ENCODE results near the gene RBMS1. TPM values are rescaled to one million over a fixed set of nuclear protein-coding genes. Genes with fewer than 3 reads are reported as not detected.

Gene RBMS1
- total and polyA plus RNA-seq, 2 experiments from 2014 or later, result 55.5 to 94.8 TPM

DNA sequence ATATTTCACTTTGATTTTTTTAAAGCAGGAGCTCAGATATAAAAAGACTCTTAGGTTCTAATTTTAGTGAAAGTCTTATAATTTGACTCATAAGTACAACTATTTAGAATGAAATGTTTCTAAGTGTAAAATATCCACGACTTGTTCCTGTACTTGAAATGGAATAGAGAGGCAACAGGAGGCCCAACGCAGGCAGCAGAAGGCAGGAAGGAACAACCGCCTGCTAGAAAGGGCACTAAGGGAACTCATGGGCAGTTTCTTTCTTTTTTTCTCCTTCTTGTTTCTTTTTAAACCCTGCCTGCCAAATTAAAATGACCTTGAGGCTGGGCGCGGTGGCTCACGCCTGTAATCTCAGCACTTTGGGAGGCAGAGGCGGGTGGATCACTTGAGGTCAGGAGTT, 51.0 kb downstream of the RBMS1 start (continued):
- TF ChIP-seq, protein P1, sequence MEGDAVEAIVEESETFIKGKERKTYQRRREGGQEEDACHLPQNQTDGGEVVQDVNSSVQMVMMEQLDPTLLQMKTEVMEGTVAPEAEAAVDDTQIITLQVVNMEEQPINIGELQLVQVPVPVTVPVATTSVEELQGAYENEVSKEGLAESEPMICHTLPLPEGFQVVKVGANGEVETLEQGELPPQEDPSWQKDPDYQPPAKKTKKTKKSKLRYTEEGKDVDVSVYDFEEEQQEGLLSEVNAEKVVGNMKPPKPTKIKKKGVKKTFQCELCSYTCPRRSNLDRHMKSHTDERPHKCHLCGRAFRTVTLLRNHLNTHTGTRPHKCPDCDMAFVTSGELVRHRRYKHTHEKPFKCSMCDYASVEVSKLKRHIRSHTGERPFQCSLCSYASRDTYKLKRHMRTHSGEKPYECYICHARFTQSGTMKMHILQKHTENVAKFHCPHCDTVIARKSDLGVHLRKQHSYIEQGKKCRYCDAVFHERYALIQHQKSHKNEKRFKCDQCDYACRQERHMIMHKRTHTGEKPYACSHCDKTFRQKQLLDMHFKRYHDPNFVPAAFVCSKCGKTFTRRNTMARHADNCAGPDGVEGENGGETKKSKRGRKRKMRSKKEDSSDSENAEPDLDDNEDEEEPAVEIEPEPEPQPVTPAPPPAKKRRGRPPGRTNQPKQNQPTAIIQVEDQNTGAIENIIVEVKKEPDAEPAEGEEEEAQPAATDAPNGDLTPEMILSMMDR (conservative IDR thresholded peaks at IDR 0.05; ENCODE audit: low read depth in 2 of 2), result no peak
- TF ChIP-seq, protein P2, sequence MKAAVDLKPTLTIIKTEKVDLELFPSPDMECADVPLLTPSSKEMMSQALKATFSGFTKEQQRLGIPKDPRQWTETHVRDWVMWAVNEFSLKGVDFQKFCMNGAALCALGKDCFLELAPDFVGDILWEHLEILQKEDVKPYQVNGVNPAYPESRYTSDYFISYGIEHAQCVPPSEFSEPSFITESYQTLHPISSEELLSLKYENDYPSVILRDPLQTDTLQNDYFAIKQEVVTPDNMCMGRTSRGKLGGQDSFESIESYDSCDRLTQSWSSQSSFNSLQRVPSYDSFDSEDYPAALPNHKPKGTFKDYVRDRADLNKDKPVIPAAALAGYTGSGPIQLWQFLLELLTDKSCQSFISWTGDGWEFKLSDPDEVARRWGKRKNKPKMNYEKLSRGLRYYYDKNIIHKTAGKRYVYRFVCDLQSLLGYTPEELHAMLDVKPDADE (IDR thresholded peaks at IDR 0.05), result no peak

DNA sequence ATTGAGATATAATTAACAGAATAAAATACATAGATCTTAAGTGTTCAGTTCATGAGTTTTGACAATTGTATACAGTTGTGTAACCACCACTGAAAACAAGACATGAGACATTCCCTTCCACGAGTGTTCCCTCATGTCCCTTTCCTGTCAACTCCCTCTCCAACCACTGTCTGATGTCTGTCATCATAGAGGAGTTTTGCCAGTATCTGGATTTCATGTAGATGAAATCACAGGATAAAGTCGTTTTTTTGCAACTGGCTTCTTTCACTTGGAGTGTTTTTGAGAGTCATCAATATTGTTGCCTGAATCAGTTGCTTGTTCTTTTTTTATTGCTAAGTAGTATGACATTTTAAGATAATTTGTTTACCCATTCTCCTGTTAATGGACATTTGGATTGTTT, 52.7 kb downstream of the RBMS1 start:
- H3K36me3 ChIP-seq (ENCODE audit: insufficient read depth), result no peaks in the 10 kb centered on the region; the same call in 1 of the 2 replicates
- no peaks in the 10 kb centered on the region; the same call in 1 of the 3 replicates for H3K4me1 Mint-ChIP-seq
- H3K4me2 ChIP-seq, result no peak overlapping the region
- no peak overlapping the region for H3K4me3 ChIP-seq
- no peaks in the 10 kb centered on the region for H3K4me1 ChIP-seq (ENCODE audit: insufficient read depth)
- no peak for ATAC-seq
- H3K9me2 ChIP-seq (ENCODE audit: insufficient read depth), result no peaks in the 10 kb centered on the region
- H3K4me3 Mint-ChIP-seq, result no peak overlapping the region
- H3K27ac Mint-ChIP-seq, result no peak overlapping the region
- H3K27ac ChIP-seq (ENCODE audit: low read depth), result no peak overlapping the region
- H3K9me3 Mint-ChIP-seq, result peaks cover 26% of the 10 kb centered on the region
- peaks cover 58% of the 10 kb centered on the region for H3K79me2 ChIP-seq (replicated peaks; ENCODE audit: insufficient read depth)
- DNase-seq (ENCODE audit: low spot score), result no peak
- peaks cover 3% of the 10 kb centered on the region for H3K27me3 Mint-ChIP-seq (ENCODE audit: insufficient read depth, low read depth, poor library complexity)
- H3K36me3 Mint-ChIP-seq (ENCODE audit: low read depth), result peaks cover 45% of the 10 kb centered on the region
- H3K27me3 ChIP-seq (ENCODE audit: insufficient read depth), result no peaks in the 10 kb centered on the region
- no peaks in the 10 kb centered on the region for H3F3A ChIP-seq (replicated peaks; ENCODE audit: low read depth)
- no peak overlapping the region for H2AFZ ChIP-seq
- H4K20me1 ChIP-seq (replicated peaks; ENCODE audit: insufficient read depth), result no peaks in the 10 kb centered on the region
- TF ChIP-seq, protein P3, sequence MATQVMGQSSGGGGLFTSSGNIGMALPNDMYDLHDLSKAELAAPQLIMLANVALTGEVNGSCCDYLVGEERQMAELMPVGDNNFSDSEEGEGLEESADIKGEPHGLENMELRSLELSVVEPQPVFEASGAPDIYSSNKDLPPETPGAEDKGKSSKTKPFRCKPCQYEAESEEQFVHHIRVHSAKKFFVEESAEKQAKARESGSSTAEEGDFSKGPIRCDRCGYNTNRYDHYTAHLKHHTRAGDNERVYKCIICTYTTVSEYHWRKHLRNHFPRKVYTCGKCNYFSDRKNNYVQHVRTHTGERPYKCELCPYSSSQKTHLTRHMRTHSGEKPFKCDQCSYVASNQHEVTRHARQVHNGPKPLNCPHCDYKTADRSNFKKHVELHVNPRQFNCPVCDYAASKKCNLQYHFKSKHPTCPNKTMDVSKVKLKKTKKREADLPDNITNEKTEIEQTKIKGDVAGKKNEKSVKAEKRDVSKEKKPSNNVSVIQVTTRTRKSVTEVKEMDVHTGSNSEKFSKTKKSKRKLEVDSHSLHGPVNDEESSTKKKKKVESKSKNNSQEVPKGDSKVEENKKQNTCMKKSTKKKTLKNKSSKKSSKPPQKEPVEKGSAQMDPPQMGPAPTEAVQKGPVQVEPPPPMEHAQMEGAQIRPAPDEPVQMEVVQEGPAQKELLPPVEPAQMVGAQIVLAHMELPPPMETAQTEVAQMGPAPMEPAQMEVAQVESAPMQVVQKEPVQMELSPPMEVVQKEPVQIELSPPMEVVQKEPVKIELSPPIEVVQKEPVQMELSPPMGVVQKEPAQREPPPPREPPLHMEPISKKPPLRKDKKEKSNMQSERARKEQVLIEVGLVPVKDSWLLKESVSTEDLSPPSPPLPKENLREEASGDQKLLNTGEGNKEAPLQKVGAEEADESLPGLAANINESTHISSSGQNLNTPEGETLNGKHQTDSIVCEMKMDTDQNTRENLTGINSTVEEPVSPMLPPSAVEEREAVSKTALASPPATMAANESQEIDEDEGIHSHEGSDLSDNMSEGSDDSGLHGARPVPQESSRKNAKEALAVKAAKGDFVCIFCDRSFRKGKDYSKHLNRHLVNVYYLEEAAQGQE (IDR thresholded peaks at IDR 0.05; ENCODE audit: unreplicated experiment), result no peak
- TF ChIP-seq EZH2phosphoT487 (IDR thresholded peaks at IDR 0.05; ENCODE audit: unreplicated experiment) (no peak), STAT1 (IDR thresholded peaks at IDR 0.05; ENCODE audit: unreplicated experiment) (no peak), NANOG (IDR thresholded peaks at IDR 0.05; ENCODE audit: borderline replicate concordance) (no peak), CREB1 (CRISPR knock-in tag; IDR thresholded peaks at IDR 0.05; ENCODE audit: low read depth) (no peak), POLR2AphosphoS5 (IDR thresholded peaks at IDR 0.05; ENCODE audit: low read depth) (no peak), EZH2 (IDR thresholded peaks at IDR 0.05; ENCODE audit: low read depth, unreplicated experiment) (no peak), JUNB (IDR thresholded peaks at IDR 0.05; ENCODE audit: unreplicated experiment) (no peak), ZNF331 (CRISPR knock-in tag; IDR thresholded peaks at IDR 0.05; ENCODE audit: low read depth) (no peak), ZNF114 (CRISPR knock-in tag; IDR thresholded peaks at IDR 0.05) (no peak)
- TF ChIP-seq, protein P1 (conservative IDR thresholded peaks at IDR 0.05; ENCODE audit: low read depth in 2 of 2), result no peak

Measured in GM23338 (cell line).